GM23248 (cell line): Measurements from ENCODE around the gene STK40.

Experiments used
- EZH2 ChIP-seq: fragments of 200-600 bp; sonication (generic); IDR thresholded peaks from 2 replicates; pipeline ENCODE4 v1.6.1; 2018; ENCODE audit warnings: antibody characterized with exemption, mild to moderate bottlenecking; ENCODE audit not compliant: insufficient read depth, poor library complexity, severe bottlenecking
- EZH2phosphoT487 ChIP-seq: fragments of 200-600 bp; sonication (generic); IDR thresholded peaks from 2 replicates; pipeline ENCODE4 v1.6.1; 2018; ENCODE audit warnings: antibody characterized with exemption, moderate library complexity, mild to moderate bottlenecking, low read depth; ENCODE audit not compliant: insufficient read depth

DNA sequence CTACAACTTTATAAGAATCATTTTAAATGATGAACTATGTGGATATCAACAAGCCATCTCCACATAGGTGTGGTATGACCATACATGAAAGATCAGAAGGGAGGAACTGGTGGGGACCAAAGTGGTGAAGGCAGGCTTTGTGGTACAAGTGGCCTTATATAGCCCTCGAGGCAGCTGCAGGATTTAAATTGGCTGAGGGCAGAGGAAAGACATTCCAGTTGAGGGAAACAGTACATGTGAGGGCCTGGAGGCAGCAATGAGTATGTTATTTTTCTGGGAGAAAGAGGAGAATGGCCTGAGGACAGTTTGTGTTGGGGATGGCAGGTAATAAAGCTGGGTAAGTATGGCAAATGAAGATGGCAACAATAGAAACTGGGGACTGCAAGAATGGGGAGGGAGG, 47.4 kb upstream of the STK40 start:
- no peak for TF ChIP-seq EZH2
- TF ChIP-seq EZH2phosphoT487, result no peak
